KMS-11 (cell line): ENCODE data around the gene VPS52.

Experiments
- H2AFZ ChIP-seq: fragments of 200-600 bp; sonication (generic); 2 replicates; pipeline ENCODE4 v1.6.1; 2016; ENCODE audit warnings: antibody characterized with exemption, mixed run types, low read depth
- H3K27ac ChIP-seq: fragments of 200-600 bp; sonication (generic); 2 replicates; pipeline ENCODE4 v1.6.1; 2016; ENCODE audit warnings: mild to moderate bottlenecking, mixed run types
- H3K27me3 ChIP-seq: fragments of 200-600 bp; sonication (generic); 2 replicates; pipeline ENCODE4 v1.6.1; 2017; ENCODE audit warnings: mild to moderate bottlenecking, low read depth, mixed run types, moderate library complexity; ENCODE audit not compliant: insufficient read depth
- H3K36me3 ChIP-seq: fragments of 200-600 bp; sonication (generic); 2 replicates; pipeline ENCODE4 v1.6.1; 2017; ENCODE audit warnings: mild to moderate bottlenecking, mixed run types; ENCODE audit not compliant: insufficient read depth
- H3K4me1 ChIP-seq: fragments of 200-600 bp; sonication (generic); 2 replicates; pipeline ENCODE4 v1.6.1; 2016; ENCODE audit warnings: mild to moderate bottlenecking, low read depth, mixed run types; ENCODE audit not compliant: poor library complexity, severe bottlenecking
- H3K4me2 ChIP-seq: fragments of 200-600 bp; sonication (generic); 2 replicates; pipeline ENCODE4 v1.7.0; 2016; ENCODE audit warnings: mild to moderate bottlenecking, mixed run types
- H3K4me3 ChIP-seq: fragments of 200-600 bp; sonication (generic); IDR thresholded peaks from 2 replicates; pipeline ENCODE4 v1.6.1; 2017; ENCODE audit warnings: low read depth, low read length, mixed read lengths; ENCODE audit not compliant: insufficient read depth
- H3K79me2 ChIP-seq: fragments of 200-600 bp; sonication (generic); 2 replicates; pipeline ENCODE4 v1.6.1; 2016; ENCODE audit warnings: low read depth, mixed run types; ENCODE audit not compliant: insufficient read depth
- H3K9ac ChIP-seq: fragments of 200-600 bp; sonication (generic); 2 replicates; pipeline ENCODE4 v1.6.1; 2016; ENCODE audit warnings: mild to moderate bottlenecking, mixed run types
- H4K20me1 ChIP-seq: fragments of 200-600 bp; sonication (generic); 2 replicates; pipeline ENCODE4 v1.6.1; 2016; ENCODE audit warnings: mild to moderate bottlenecking, mixed run types; ENCODE audit not compliant: insufficient read depth
- CTCF ChIP-seq: fragments of 200-600 bp; sonication (generic); conservative IDR thresholded peaks from 2 replicates; pipeline ENCODE4 v1.6.1; 2017; ENCODE audit warnings: low read depth, mild to moderate bottlenecking, antibody characterized with exemption, low read length, moderate library complexity, mixed read lengths

The VPS52 gene

GRCh38 chr6:33279257-33279695 lies 7.6 kb upstream of the VPS52 start:
- H3K27ac ChIP-seq, result no peak overlapping the region
- TF ChIP-seq CTCF, result no peak
- H3K4me1 ChIP-seq, result peaks cover 10% of the 10 kb centered on the region
- no peak overlapping the region for H2AFZ ChIP-seq
- peaks cover 14% of the 10 kb centered on the region; the same call in 1 of the 2 replicates for H3K36me3 ChIP-seq
- H3K4me3 ChIP-seq, result no peak overlapping the region
- H4K20me1 ChIP-seq, result peaks cover 6% of the 10 kb centered on the region; the same call in 1 of the 2 replicates
- no peak overlapping the region for H3K4me2 ChIP-seq
- no peaks in the 10 kb centered on the region for H3K27me3 ChIP-seq
- peaks cover 12% of the 10 kb centered on the region for H3K79me2 ChIP-seq
- no peak overlapping the region for H3K9ac ChIP-seq

GRCh38 chr6:33278810-33279209 lies 7.1 kb upstream of the VPS52 start:
- Histone ChIP-seq H3K27me3 (no peaks in the 10 kb centered on the region), H3K4me3 (no peak overlapping the region), H2AFZ (no peak overlapping the region), H3K27ac (no peak overlapping the region), H4K20me1 (peaks cover 8% of the 10 kb centered on the region; the same call in 1 of the 2 replicates), H3K79me2 (peaks cover 17% of the 10 kb centered on the region), H3K9ac (no peak overlapping the region), H3K36me3 (peaks cover 17% of the 10 kb centered on the region; the same call in 1 of the 2 replicates), H3K4me2 (no peak overlapping the region), H3K4me1 (peaks cover 14% of the 10 kb centered on the region)
- no peak for TF ChIP-seq CTCF

GRCh38 chr6:33278392-33278741 lies 6.7 kb upstream of the VPS52 start:
- peaks cover 22% of the 10 kb centered on the region for H3K79me2 ChIP-seq
- no peak overlapping the region for H3K27ac ChIP-seq
- no peak overlapping the region for H3K4me3 ChIP-seq
- H3K4me2 ChIP-seq, result no peak overlapping the region
- peaks cover 12% of the 10 kb centered on the region; the same call in 1 of the 2 replicates for H4K20me1 ChIP-seq
- H3K36me3 ChIP-seq, result peaks cover 21% of the 10 kb centered on the region; the same call in 1 of the 2 replicates
- H3K9ac ChIP-seq, result no peak overlapping the region
- TF ChIP-seq CTCF, result no peak
- H3K4me1 ChIP-seq, result peaks cover 19% of the 10 kb centered on the region
- H3K27me3 ChIP-seq, result no peaks in the 10 kb centered on the region
- H2AFZ ChIP-seq, result no peak overlapping the region

GRCh38 chr6:33277663-33278391 lies 6.2 kb upstream of the VPS52 start:
- H2AFZ ChIP-seq, result no peak overlapping the region
- H3K4me3 ChIP-seq, result no peak overlapping the region
- peaks cover 24% of the 10 kb centered on the region for H3K4me1 ChIP-seq
- peaks cover 26% of the 10 kb centered on the region; the same call in 1 of the 2 replicates for H3K36me3 ChIP-seq
- H3K27me3 ChIP-seq, result no peaks in the 10 kb centered on the region
- H3K27ac ChIP-seq, result no peak overlapping the region
- H3K79me2 ChIP-seq, result peaks cover 27% of the 10 kb centered on the region
- no peak overlapping the region for H3K9ac ChIP-seq
- no peak overlapping the region for H3K4me2 ChIP-seq
- H4K20me1 ChIP-seq, result peaks cover 16% of the 10 kb centered on the region; the same call in 1 of the 2 replicates
- TF ChIP-seq CTCF, result no peak
